Karpas-422 (cell line): ENCODE data around the gene SLC24A3. TPM values are rescaled to one million over a fixed set of nuclear protein-coding genes. Genes with fewer than 3 reads are reported as not detected.

ENCODE experiments used
- DNase-seq: peaks from one replicate; pipeline ENCODE4 v3.0.0-alpha.2; 2015
- H2AFZ ChIP-seq: fragments of 200-600 bp; sonication (generic); 2 replicates; pipeline ENCODE4 v1.6.1; 2014; ENCODE audit warnings: antibody characterized with exemption, low read length, mixed read lengths
- H3K27ac ChIP-seq: fragments of 200-600 bp; sonication (generic); 2 replicates; pipeline ENCODE4 v1.5.1; 2014; ENCODE audit warnings: mild to moderate bottlenecking, low read length, moderate library complexity
- H3K27me3 ChIP-seq: fragments of 200-600 bp; sonication (generic); 2 replicates; pipeline ENCODE4 v1.6.1; 2014; ENCODE audit warnings: low read length, mixed read lengths
- H3K36me3 ChIP-seq: fragments of 200-600 bp; sonication (generic); 2 replicates; pipeline ENCODE4 v1.6.1; 2014; ENCODE audit warnings: low read length, mixed read lengths; ENCODE audit not compliant: insufficient read depth
- H3K4me1 ChIP-seq: fragments of 200-600 bp; sonication (generic); 2 replicates; pipeline ENCODE4 v1.6.1; 2014; ENCODE audit warnings: mild to moderate bottlenecking, low read length, mixed read lengths
- H3K4me2 ChIP-seq: fragments of 200-600 bp; sonication (generic); 2 replicates; pipeline ENCODE4 v1.6.1; 2014; ENCODE audit warnings: low read length, low read depth, mild to moderate bottlenecking; ENCODE audit not compliant: poor library complexity, severe bottlenecking
- H3K4me3 ChIP-seq: fragments of 200-600 bp; sonication (generic); 2 replicates; pipeline ENCODE4 v1.5.1; 2014; ENCODE audit warnings: mild to moderate bottlenecking, antibody characterized with exemption, low read length, mixed read lengths
- H3K79me2 ChIP-seq: fragments of 200-600 bp; sonication (generic); 2 replicates; pipeline ENCODE4 v1.6.1; 2014; ENCODE audit warnings: mild to moderate bottlenecking, low read length, mixed read lengths
- H3K9ac ChIP-seq: fragments of 200-600 bp; sonication (generic); 2 replicates; pipeline ENCODE4 v1.6.0; 2014; ENCODE audit warnings: low read length
- H3K9me2 ChIP-seq: fragments of 200-600 bp; sonication (generic), shearing (Covaris generic); replicated peaks from 2 replicates; pipeline ENCODE4 v1.6.0; 2014; ENCODE audit warnings: mild to moderate bottlenecking, low read length, moderate library complexity; ENCODE audit not compliant: insufficient read depth
- H3K9me3 ChIP-seq: fragments of 300-700, 200-600 bp; sonication (generic); 2 replicates; pipeline ENCODE4 v1.6.1; 2014; ENCODE audit warnings: low read length, mixed read lengths
- H4K20me1 ChIP-seq: fragments of 200-600 bp; sonication (generic); 2 replicates; pipeline ENCODE4 v1.6.1; 2014; ENCODE audit warnings: mild to moderate bottlenecking, antibody characterized with exemption, low read length, low read depth; ENCODE audit not compliant: insufficient read depth
- total RNA-seq: library from RNA; depleted of rRNA; stranded (reverse); fragments of >200 nt; shearing (Covaris generic); gene quantifications from 2 replicates; pipeline ENCODE4 v1.2.3, GENCODE V29; 2014; ENCODE audit warnings: low replicate concordance

SLC24A3 gene
- total RNA-seq, 1 experiment from 2014 or later, result not detected

- H3K9me3 ChIP-seq, result no peaks in the 10 kb centered on the region
- no peaks in the 10 kb centered on the region for H4K20me1 ChIP-seq
- no peaks in the 10 kb centered on the region for H3K36me3 ChIP-seq
- no peaks in the 10 kb centered on the region for H3K27me3 ChIP-seq
- no peak overlapping the region for H3K4me2 ChIP-seq
- H3K79me2 ChIP-seq, result no peaks in the 10 kb centered on the region
- no peaks in the 10 kb centered on the region for H3K9me2 ChIP-seq
- H2AFZ ChIP-seq, result no peak overlapping the region
- H3K4me1 ChIP-seq, result peaks cover 56% of the 10 kb centered on the region
- no peak for DNase-seq
- no peak overlapping the region for H3K9ac ChIP-seq
- no peak overlapping the region for H3K27ac ChIP-seq
- H3K4me3 ChIP-seq, result no peak overlapping the region
Measured at GRCh38 chr20:19764207-19764606, 551.8 kb downstream of the SLC24A3 start.

- Histone ChIP-seq H3K79me2 (no peaks in the 10 kb centered on the region), H3K9me2 (no peaks in the 10 kb centered on the region), H4K20me1 (no peaks in the 10 kb centered on the region), H3K9me3 (no peaks in the 10 kb centered on the region), H3K4me3 (no peak overlapping the region), H3K36me3 (no peaks in the 10 kb centered on the region), H3K27ac (no peak overlapping the region), H3K4me2 (no peak overlapping the region), H3K4me1 (peaks cover 60% of the 10 kb centered on the region), H3K9ac (no peak overlapping the region), H3K27me3 (no peaks in the 10 kb centered on the region), H2AFZ (no peak overlapping the region)
- DNase-seq, result no peak
Measured at GRCh38 chr20:19765266-19765665, 552.8 kb downstream of the SLC24A3 start.

GRCh38 chr20:19765913-19766312 is 553.5 kb downstream of the SLC24A3 start:
- no peaks in the 10 kb centered on the region for H3K79me2 ChIP-seq
- no peaks in the 10 kb centered on the region for H3K9me2 ChIP-seq
- H3K9ac ChIP-seq, result no peak overlapping the region
- H3K4me3 ChIP-seq, result no peak overlapping the region
- peaks cover 56% of the 10 kb centered on the region for H3K4me1 ChIP-seq
- no peak overlapping the region for H2AFZ ChIP-seq
- no peak overlapping the region for H3K4me2 ChIP-seq
- no peaks in the 10 kb centered on the region for H3K36me3 ChIP-seq
- no peaks in the 10 kb centered on the region for H4K20me1 ChIP-seq
- H3K9me3 ChIP-seq, result no peaks in the 10 kb centered on the region
- H3K27me3 ChIP-seq, result no peaks in the 10 kb centered on the region
- DNase-seq, result no peak
- no peak overlapping the region for H3K27ac ChIP-seq

- Histone ChIP-seq H3K9me2 (no peaks in the 10 kb centered on the region), H3K36me3 (no peaks in the 10 kb centered on the region), H3K4me1 (peaks cover 55% of the 10 kb centered on the region), H3K27me3 (no peaks in the 10 kb centered on the region), H3K4me2 (no peak overlapping the region), H4K20me1 (no peaks in the 10 kb centered on the region), H3K9me3 (no peaks in the 10 kb centered on the region), H3K27ac (no peak overlapping the region), H3K4me3 (no peak overlapping the region), H3K9ac (no peak overlapping the region), H3K79me2 (no peaks in the 10 kb centered on the region), H2AFZ (no peak overlapping the region)
- no peak for DNase-seq
Measured at GRCh38 chr20:19767070-19767469, 554.6 kb downstream of the SLC24A3 start.

GRCh38 chr20:19768325-19768842 is 555.9 kb downstream of the SLC24A3 start:
- H2AFZ ChIP-seq, result peak overlapping the region; percentile 34; the same call in 1 of the 2 replicates
- H3K9me3 ChIP-seq, result no peaks in the 10 kb centered on the region
- DNase-seq, result peak; percentile 77
- no peaks in the 10 kb centered on the region for H3K36me3 ChIP-seq
- H3K27ac ChIP-seq, result peak overlapping the region; percentile 36
- peak overlapping the region; percentile 40 for H3K4me3 ChIP-seq
- peaks cover 50% of the 10 kb centered on the region for H3K4me1 ChIP-seq
- H3K4me2 ChIP-seq, result peak overlapping the region; percentile 68
- peak overlapping the region; percentile 57 for H3K9ac ChIP-seq
- H3K79me2 ChIP-seq, result no peaks in the 10 kb centered on the region
- no peaks in the 10 kb centered on the region for H4K20me1 ChIP-seq
- H3K9me2 ChIP-seq, result no peaks in the 10 kb centered on the region
- H3K27me3 ChIP-seq, result no peaks in the 10 kb centered on the region

- Histone ChIP-seq H3K4me2 (peak overlapping the region; percentile 68), H3K36me3 (no peaks in the 10 kb centered on the region), H3K27me3 (no peaks in the 10 kb centered on the region), H3K79me2 (no peaks in the 10 kb centered on the region), H3K9ac (peak overlapping the region; percentile 15; the same call in 1 of the 2 replicates), H3K4me3 (peak overlapping the region; percentile 21; the same call in 1 of the 2 replicates), H4K20me1 (no peaks in the 10 kb centered on the region), H3K4me1 (peaks cover 50% of the 10 kb centered on the region), H3K9me2 (no peaks in the 10 kb centered on the region), H2AFZ (peak overlapping the region; percentile 8; the same call in 1 of the 2 replicates), H3K9me3 (no peaks in the 10 kb centered on the region), H3K27ac (peak overlapping the region; percentile 36)
- peak; percentile 77 for DNase-seq
Measured at GRCh38 chr20:19769507-19769906, 557.1 kb downstream of the SLC24A3 start.

- Histone ChIP-seq H3K36me3 (no peaks in the 10 kb centered on the region), H4K20me1 (no peaks in the 10 kb centered on the region)
Measured at GRCh38 chr20:19770375-19770774, 557.9 kb downstream of the SLC24A3 start.

GRCh38 chr20:19771031-19771430 is 558.6 kb downstream of the SLC24A3 start:
- H3K9ac ChIP-seq, result no peak overlapping the region
- H3K27ac ChIP-seq, result no peak overlapping the region

More at GRCh38 chr20:19770375-19770774, 557.9 kb downstream of the SLC24A3 start:
- Histone ChIP-seq H3K9ac (no peak overlapping the region), H2AFZ (no peak overlapping the region), H3K4me1 (peaks cover 47% of the 10 kb centered on the region), H3K79me2 (no peaks in the 10 kb centered on the region), H3K4me2 (no peak overlapping the region), H3K27me3 (no peaks in the 10 kb centered on the region), H3K9me2 (no peaks in the 10 kb centered on the region), H3K4me3 (no peak overlapping the region), H3K9me3 (no peaks in the 10 kb centered on the region), H3K27ac (no peak overlapping the region)
- DNase-seq, result no peak

More at GRCh38 chr20:19771031-19771430, 558.6 kb downstream of the SLC24A3 start:
- Histone ChIP-seq H2AFZ (no peak overlapping the region), H3K27me3 (no peaks in the 10 kb centered on the region), H3K9me3 (no peaks in the 10 kb centered on the region), H3K4me2 (no peak overlapping the region), H3K4me1 (peaks cover 46% of the 10 kb centered on the region), H3K4me3 (no peak overlapping the region), H4K20me1 (no peaks in the 10 kb centered on the region), H3K36me3 (no peaks in the 10 kb centered on the region), H3K9me2 (no peaks in the 10 kb centered on the region), H3K79me2 (no peaks in the 10 kb centered on the region)
- DNase-seq, result no peak
